Trophoblast cell (in vitro differentiated cells and primary cell): ENCODE results near the gene RRP9.

Experiments
- DNase-seq, 2 donors: peaks; one replicate each; pipeline ENCODE4 v3.0.0-alpha.2; 2016
- H2AFZ ChIP-seq: 2 replicates; pipeline ENCODE4 v1.6.1; 2013; ENCODE audit warnings: low read length, moderate library complexity, mild to moderate bottlenecking; ENCODE audit not compliant: insufficient read depth, poor library complexity
- H2AK5ac ChIP-seq: 2 replicates; pipeline ENCODE4 v1.6.1; 2013; ENCODE audit warnings: mild to moderate bottlenecking, low read length
- H2BK120ac ChIP-seq: 2 replicates; pipeline ENCODE4 v1.6.1; 2013; ENCODE audit warnings: low read length, mild to moderate bottlenecking, moderate library complexity; ENCODE audit not compliant: insufficient read depth, poor library complexity
- H2BK12ac ChIP-seq: 2 replicates; pipeline ENCODE4 v1.6.1; 2013; ENCODE audit warnings: mild to moderate bottlenecking, low read length, moderate library complexity
- H2BK5ac ChIP-seq: 2 replicates; pipeline ENCODE4 v1.6.1; 2013; ENCODE audit warnings: low read length, low read depth, moderate library complexity, mild to moderate bottlenecking; ENCODE audit not compliant: poor library complexity
- H3K14ac ChIP-seq: 2 replicates; pipeline ENCODE4 v1.6.1; 2013; ENCODE audit warnings: mild to moderate bottlenecking, low read length
- H3K18ac ChIP-seq: 2 replicates; pipeline ENCODE4 v1.6.1; 2013; ENCODE audit warnings: mild to moderate bottlenecking, low read length
- H3K23ac ChIP-seq: 2 replicates; pipeline ENCODE4 v1.6.1; 2013; ENCODE audit warnings: low read length
- H3K27ac ChIP-seq: 2 replicates; pipeline ENCODE4 v1.5.1; 2013; ENCODE audit warnings: low read depth, mild to moderate bottlenecking, inconsistent platforms, low read length, moderate library complexity
- H3K27me3 ChIP-seq: 2 replicates; pipeline ENCODE4 v1.6.1; 2013; ENCODE audit warnings: inconsistent platforms, mild to moderate bottlenecking, low read length, moderate library complexity; ENCODE audit not compliant: insufficient read depth
- H3K36me3 ChIP-seq, 2 experiments: 1 replicate in 1 of 2; 2 replicates in 1 of 2; pipeline ENCODE4 v1.6.1; 2013; ENCODE audit warnings: low read length in 2 of 2, mild to moderate bottlenecking in 2 of 2, moderate library complexity in 1 of 2; ENCODE audit not compliant: insufficient read depth in 2 of 2, control insufficient read depth in 1 of 2
- H3K4ac ChIP-seq: 2 replicates; pipeline ENCODE4 v1.6.1; 2013; ENCODE audit warnings: low read depth, mild to moderate bottlenecking, low read length, moderate library complexity
- H3K4me1 ChIP-seq, 2 experiments: 1 replicate in 1 of 2; 2 replicates in 1 of 2; pipeline ENCODE4 v1.6.1; 2013; ENCODE audit warnings: low read length in 2 of 2, mild to moderate bottlenecking in 2 of 2, moderate library complexity in 1 of 2; ENCODE audit not compliant: insufficient read depth in 2 of 2, control insufficient read depth in 1 of 2
- H3K4me2 ChIP-seq: 2 replicates; pipeline ENCODE4 v1.6.1; 2013; ENCODE audit warnings: inconsistent platforms, mild to moderate bottlenecking, low read length, moderate library complexity
- H3K4me3 ChIP-seq: 2 replicates; pipeline ENCODE4 v1.5.1; 2013; ENCODE audit warnings: mild to moderate bottlenecking, low read depth, low read length, inconsistent platforms
- H3K79me1 ChIP-seq: one replicate; pipeline ENCODE4 v1.6.1; 2013; ENCODE audit warnings: low read length
- H3K79me2 ChIP-seq: 2 replicates; pipeline ENCODE4 v1.6.1; 2013; ENCODE audit warnings: low read length, mild to moderate bottlenecking; ENCODE audit not compliant: control insufficient read depth, insufficient read depth, poor library complexity
- H3K9ac ChIP-seq: 2 replicates; pipeline ENCODE4 v1.6.1; 2013; ENCODE audit warnings: mild to moderate bottlenecking, low read length
- H3K9me3 ChIP-seq: 2 replicates; pipeline ENCODE4 v1.6.1; 2013; ENCODE audit warnings: low read depth, mild to moderate bottlenecking, control low read depth, inconsistent platforms, low read length; ENCODE audit not compliant: insufficient read depth
- H4K12ac ChIP-seq: 2 replicates; pipeline ENCODE4 v1.6.1; 2013; ENCODE audit warnings: low read depth, mild to moderate bottlenecking, low read length, moderate library complexity
- H4K8ac ChIP-seq: 2 replicates; pipeline ENCODE4 v1.6.1; 2013; ENCODE audit warnings: low read depth, mild to moderate bottlenecking, low read length, moderate library complexity
- H4K91ac ChIP-seq: one replicate; pipeline ENCODE4 v1.6.1; 2013; ENCODE audit warnings: low read depth, mild to moderate bottlenecking, low read length, moderate library complexity
- WGBS: extraction: QIAGEN DNeasy Blood & Tissue Kit; methylation state at CpG from one replicate; pipeline ENCODE4 v1.1.7; 2013; ENCODE audit warnings: missing lambda C conversion rate; ENCODE audit not compliant: insufficient read length, insufficient coverage; ENCODE audit errors: extremely low coverage; 5-methylcytosine and 5-hydroxymethylcytosine counted together

Gene RRP9

DNA sequence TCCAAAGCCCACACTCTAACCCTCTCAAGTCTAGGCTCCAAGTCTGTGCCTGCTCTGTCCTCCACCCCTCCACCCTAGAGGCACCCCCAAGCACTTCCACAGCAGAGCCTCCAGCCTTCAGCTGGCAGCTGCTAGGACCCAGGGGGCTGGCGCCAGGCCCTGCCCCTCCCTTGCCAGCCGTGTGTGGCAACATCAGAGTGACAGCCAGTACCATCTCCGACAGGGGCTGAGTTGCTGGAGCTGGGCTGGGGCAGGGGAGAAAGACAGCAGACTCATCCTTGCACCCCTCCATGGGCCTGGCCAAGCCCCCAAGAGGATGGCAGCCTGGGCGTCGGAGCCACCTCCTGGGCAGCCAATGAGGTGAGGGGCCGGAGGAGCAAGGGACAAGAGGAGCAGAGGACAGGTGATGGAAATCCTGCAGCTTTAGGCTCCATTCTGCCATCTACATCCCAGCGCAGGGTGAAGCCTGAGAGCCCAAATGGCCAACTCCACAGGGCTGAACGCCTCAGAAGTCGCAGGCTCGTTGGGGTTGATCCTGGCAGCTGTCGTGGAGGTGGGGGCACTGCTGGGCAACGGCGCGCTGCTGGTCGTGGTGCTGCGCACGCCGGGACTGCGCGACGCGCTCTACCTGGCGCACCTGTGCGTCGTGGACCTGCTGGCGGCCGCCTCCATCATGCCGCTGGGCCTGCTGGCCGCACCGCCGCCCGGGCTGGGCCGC, 13.6 kb upstream of the RRP9 start, which contains the start of gene GPR62:
Gene GPR62 (plus strand): TSS at position 207 of the 718 bp plus-strand sequence. CDS start 272 bp downstream, at position 479.
- Histone ChIP-seq H3K79me2 (no peaks in the 10 kb centered on the region), H4K91ac (no peak within 1 kb of the TSS), H2BK5ac (no peak within 1 kb of the TSS), H3K14ac (no peak within 1 kb of the TSS), H3K79me1 (no peaks in the 10 kb centered on the region), H3K27me3 (peaks cover 28% of the 10 kb centered on the region), H2BK120ac (no peak within 1 kb of the TSS), H3K4ac (no peak within 1 kb of the TSS), H3K23ac (no peak within 1 kb of the TSS), H3K9ac (peak within 1 kb of the TSS; percentile 52), H3K4me3 (peak within 1 kb of the TSS; percentile 52), H4K12ac (no peak within 1 kb of the TSS), H2AK5ac (no peak within 1 kb of the TSS), H4K8ac (peak within 1 kb of the TSS; percentile 40), H3K4me2 (peak within 1 kb of the TSS; percentile 84), H3K18ac (no peak within 1 kb of the TSS), H3K27ac (no peak within 1 kb of the TSS), H3K4me1 (peaks cover 7 to 17% of the 10 kb centered on the region in 2 experiments), H3K9me3 (peaks cover 3% of the 10 kb centered on the region), H3K36me3 (peaks cover 16 to 27% of the 10 kb centered on the region in 2 experiments), H2BK12ac (no peak within 1 kb of the TSS), H2AFZ (peak within 1 kb of the TSS; percentile 4)
- DNase-seq = no peak
- WGBS = no CpG with 5 or more reads among the region's 33 CpGs

DNA sequence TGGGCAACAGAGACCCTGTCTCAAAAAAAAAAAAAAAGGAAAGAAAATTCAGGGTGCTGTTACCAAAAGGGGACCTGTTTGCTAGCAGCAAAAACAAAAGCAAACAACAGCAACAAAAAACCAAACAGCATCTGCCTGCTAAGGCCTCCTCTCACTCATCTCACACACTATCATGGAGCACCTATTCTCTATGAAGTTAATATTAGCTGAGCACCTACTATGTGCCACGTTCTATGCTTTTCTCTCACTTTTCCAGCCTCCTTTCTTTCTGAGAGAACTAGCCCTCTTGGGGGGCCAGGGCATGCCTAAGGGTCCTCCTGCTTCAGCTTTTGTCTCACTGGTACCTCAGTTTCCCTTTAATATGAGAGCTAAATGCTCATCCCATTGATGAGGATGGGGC, 13.0 kb upstream of the RRP9 start:
- no peak overlapping the region for H3K14ac ChIP-seq
- H4K12ac ChIP-seq = no peak overlapping the region
- no peaks in the 10 kb centered on the region for H3K79me2 ChIP-seq
- H2AFZ ChIP-seq = no peak overlapping the region
- no peak overlapping the region for H2BK5ac ChIP-seq
- H3K23ac ChIP-seq = no peak overlapping the region
- H4K8ac ChIP-seq = no peak overlapping the region
- H3K4me3 ChIP-seq = no peak overlapping the region
- no peak overlapping the region for H3K4me2 ChIP-seq
- no peak overlapping the region for H3K9ac ChIP-seq
- no peak overlapping the region for H3K27ac ChIP-seq
- H2BK120ac ChIP-seq = no peak overlapping the region
- no peak overlapping the region for H3K18ac ChIP-seq
- no peak overlapping the region for H2BK12ac ChIP-seq
- peaks cover 28% of the 10 kb centered on the region for H3K27me3 ChIP-seq
- H3K4ac ChIP-seq = no peak overlapping the region
- H3K4me1 ChIP-seq = peaks cover 7 to 17% of the 10 kb centered on the region in 2 experiments
- no peak for DNase-seq
- H3K36me3 ChIP-seq = peaks cover 16 to 21% of the 10 kb centered on the region in 2 experiments
- no peak overlapping the region for H2AK5ac ChIP-seq
- no peak overlapping the region for H4K91ac ChIP-seq
- H3K9me3 ChIP-seq = peaks cover 3% of the 10 kb centered on the region
- WGBS = no CpG with 5 or more reads among the region's 1 CpG
- H3K79me1 ChIP-seq = no peaks in the 10 kb centered on the region

DNA sequence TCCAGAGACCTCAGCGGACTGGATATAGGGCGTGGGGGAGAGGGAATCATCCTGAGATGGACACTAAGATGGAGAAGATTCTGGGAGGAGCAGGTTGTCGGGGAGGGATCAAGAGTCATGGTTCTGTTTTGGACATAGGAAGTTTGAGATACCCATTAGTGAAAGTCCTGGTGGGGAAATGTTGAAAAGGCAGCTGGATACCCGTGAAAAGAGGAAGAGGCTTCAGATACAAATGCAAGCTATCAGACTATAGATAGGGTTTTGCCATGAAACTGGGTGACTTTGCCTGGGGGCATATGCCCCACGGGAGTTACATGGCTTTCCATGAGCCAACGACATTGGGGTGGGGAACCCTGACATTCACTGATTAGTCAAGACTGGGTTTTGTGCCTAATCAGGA, 12.4 kb upstream of the RRP9 start:
- Histone ChIP-seq H3K4ac (no peak overlapping the region), H4K12ac (no peak overlapping the region), H3K79me1 (no peaks in the 10 kb centered on the region), H3K4me1 (peaks cover 7 to 17% of the 10 kb centered on the region in 2 experiments), H3K9ac (no peak overlapping the region), H3K4me3 (no peak overlapping the region), H3K27ac (no peak overlapping the region), H4K8ac (no peak overlapping the region), H3K14ac (no peak overlapping the region), H2BK12ac (no peak overlapping the region), H2BK120ac (no peak overlapping the region), H3K9me3 (peaks cover 3% of the 10 kb centered on the region), H3K79me2 (no peaks in the 10 kb centered on the region), H3K4me2 (no peak overlapping the region), H4K91ac (no peak overlapping the region), H2AK5ac (no peak overlapping the region), H2BK5ac (no peak overlapping the region), H3K27me3 (peaks cover 28% of the 10 kb centered on the region), H3K23ac (no peak overlapping the region), H3K18ac (no peak overlapping the region), H2AFZ (no peak overlapping the region), H3K36me3 (peaks cover 15 to 16% of the 10 kb centered on the region in 2 experiments)
- no peak for DNase-seq
- no CpG with 5 or more reads among the region's 6 CpGs for WGBS

DNA sequence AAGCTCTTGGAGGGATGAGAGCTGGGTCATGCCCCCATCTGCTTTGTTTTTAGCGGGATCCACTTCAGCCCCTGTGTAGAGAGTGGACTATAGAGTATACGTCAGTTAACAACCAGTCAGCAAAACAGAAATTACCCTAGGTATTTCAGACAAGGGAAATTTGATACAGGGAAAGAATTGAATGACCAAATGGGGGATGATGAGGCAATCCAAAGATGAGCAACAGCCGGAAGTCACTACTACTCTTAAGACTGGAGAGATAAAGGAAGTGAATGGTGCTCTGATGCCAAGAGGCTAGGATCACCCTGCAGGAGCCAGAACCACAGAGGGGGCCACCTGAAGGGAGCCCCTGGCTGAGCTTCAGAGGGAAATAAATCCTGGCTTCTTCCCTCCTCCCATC, 11.7 kb upstream of the RRP9 start:
- Histone ChIP-seq H2AK5ac (no peak overlapping the region), H3K27me3 (peaks cover 28% of the 10 kb centered on the region)

More for the DNA sequence above, 11.7 kb upstream of the RRP9 start:
- Histone ChIP-seq H3K4me1 (peaks cover 7 to 17% of the 10 kb centered on the region in 2 experiments), H3K23ac (no peak overlapping the region), H3K9ac (no peak overlapping the region), H3K4me2 (no peak overlapping the region), H3K36me3 (peaks cover 9% of the 10 kb centered on the region in 2 experiments), H4K91ac (no peak overlapping the region), H3K18ac (no peak overlapping the region), H2BK5ac (no peak overlapping the region), H4K8ac (no peak overlapping the region), H3K4ac (no peak overlapping the region), H2BK12ac (no peak overlapping the region), H3K9me3 (peaks cover 3% of the 10 kb centered on the region), H3K79me2 (no peaks in the 10 kb centered on the region), H3K79me1 (no peaks in the 10 kb centered on the region), H4K12ac (no peak overlapping the region), H3K4me3 (no peak overlapping the region), H3K14ac (no peak overlapping the region), H2AFZ (no peak overlapping the region), H2BK120ac (no peak overlapping the region), H3K27ac (no peak overlapping the region)
- no CpG with 5 or more reads among the region's 3 CpGs for WGBS
- peak in 1 of 2 donors; percentile 20 for DNase-seq
